Measurements from ENCODE around the gene ARHGAP6. TPM values are rescaled to one million over a fixed set of nuclear protein-coding genes. Genes with fewer than 3 reads are reported as not detected.

ARHGAP6 gene
- total RNA-seq, 1 experiment from 2014 or later, result 0.07 TPM

DNA sequence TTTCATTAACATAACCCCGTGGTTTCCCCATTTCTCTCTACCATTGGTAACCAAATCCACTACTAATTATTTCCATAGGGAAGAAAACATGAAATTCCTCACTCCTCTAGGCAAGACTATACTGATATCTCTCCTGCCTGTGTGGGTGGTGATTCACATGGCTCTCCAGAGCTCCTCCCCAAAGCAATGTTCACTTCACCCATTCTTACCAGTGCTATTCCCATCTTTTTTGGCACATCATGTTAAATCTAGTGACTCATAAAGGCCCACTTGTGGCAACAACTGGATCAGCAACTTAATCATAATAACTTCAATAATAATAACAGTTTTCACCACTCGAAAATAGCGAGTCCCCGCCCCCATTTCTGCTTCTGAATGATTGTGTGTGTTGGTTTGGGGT lies 560.6 kb downstream of the ARHGAP6 start:
- no peak overlapping the region for H3K27ac ChIP-seq (ENCODE audit: insufficient read length, low read depth, low read length)
- H3K79me2 ChIP-seq (ENCODE audit: insufficient read depth, low read length), result no peaks in the 10 kb centered on the region
- Mint-ChIP-seq H3K36me3 (ENCODE audit: insufficient read depth in 1 of 3, low read depth in 3 of 3) (peaks cover 2 to 7% (median 7%) of the 10 kb centered on the region in 3 experiments; a peak in 5 of 7 replicates), H3K27me3 (ENCODE audit: low read depth) (no peaks in the 10 kb centered on the region), H3K27ac (no peak overlapping the region), H3K9me3 (peaks cover 39 to 48% of the 10 kb centered on the region in 2 experiments), H3K4me3 (no peak overlapping the region), H3K4me1 (peaks cover 8 to 12% of the 10 kb centered on the region in 2 experiments; a peak in 2 of 4 replicates)
- WGBS (ENCODE audit: extremely low coverage, insufficient read length, low lambda C conversion rate), result no CpG with 5 or more reads among the region's 4 CpGs
- H4K5ac ChIP-seq (ENCODE audit: insufficient read length, low read depth, low read length), result no peak overlapping the region
- H2BK5ac ChIP-seq (ENCODE audit: insufficient read length, low read length), result no peak overlapping the region
- H3K18ac ChIP-seq (ENCODE audit: insufficient read length, low read depth, low read length), result no peak overlapping the region
- no peak overlapping the region for H3K4me2 ChIP-seq (ENCODE audit: insufficient read depth, insufficient read length, low read length)
- no peak overlapping the region for H3T11ph ChIP-seq (ENCODE audit: low read length)
- H3K9ac ChIP-seq (ENCODE audit: extremely low read depth, insufficient read length, low read length), result no peak overlapping the region
- no peak overlapping the region for H4K8ac ChIP-seq (replicated peaks; ENCODE audit: insufficient read length, low read depth, low read length)
- H3K14ac ChIP-seq (ENCODE audit: insufficient read depth, low read length), result no peak overlapping the region
- H4K91ac ChIP-seq (ENCODE audit: insufficient read length, low read depth, low read length), result no peak overlapping the region
- H3K4me1 ChIP-seq (ENCODE audit: insufficient read depth, low read length), result peaks cover 3% of the 10 kb centered on the region; the same call in 1 of the 2 replicates
- H4K20me1 ChIP-seq (ENCODE audit: control insufficient read depth, insufficient read depth, insufficient read length), result no peaks in the 10 kb centered on the region
- no peak overlapping the region for H2AK5ac ChIP-seq (ENCODE audit: insufficient read length, low read length)
- no peak for DNase-seq
- H3K79me1 ChIP-seq (ENCODE audit: insufficient read depth, low read depth, low read length, poor library complexity, severe bottlenecking), result no peaks in the 10 kb centered on the region
- no peak overlapping the region for H2BK15ac ChIP-seq (ENCODE audit: low read depth, low read length)
- H3K27me3 ChIP-seq (ENCODE audit: insufficient read depth, low read length), result no peaks in the 10 kb centered on the region
- H3K56ac ChIP-seq (ENCODE audit: insufficient read length, low read depth, low read length), result no peak overlapping the region
- no peak overlapping the region for H2BK12ac ChIP-seq (ENCODE audit: insufficient read length, low read depth, low read length)
- no peak overlapping the region for H2BK20ac ChIP-seq (ENCODE audit: low read depth, low read length, poor library complexity, severe bottlenecking)
- TF ChIP-seq, protein P1, sequence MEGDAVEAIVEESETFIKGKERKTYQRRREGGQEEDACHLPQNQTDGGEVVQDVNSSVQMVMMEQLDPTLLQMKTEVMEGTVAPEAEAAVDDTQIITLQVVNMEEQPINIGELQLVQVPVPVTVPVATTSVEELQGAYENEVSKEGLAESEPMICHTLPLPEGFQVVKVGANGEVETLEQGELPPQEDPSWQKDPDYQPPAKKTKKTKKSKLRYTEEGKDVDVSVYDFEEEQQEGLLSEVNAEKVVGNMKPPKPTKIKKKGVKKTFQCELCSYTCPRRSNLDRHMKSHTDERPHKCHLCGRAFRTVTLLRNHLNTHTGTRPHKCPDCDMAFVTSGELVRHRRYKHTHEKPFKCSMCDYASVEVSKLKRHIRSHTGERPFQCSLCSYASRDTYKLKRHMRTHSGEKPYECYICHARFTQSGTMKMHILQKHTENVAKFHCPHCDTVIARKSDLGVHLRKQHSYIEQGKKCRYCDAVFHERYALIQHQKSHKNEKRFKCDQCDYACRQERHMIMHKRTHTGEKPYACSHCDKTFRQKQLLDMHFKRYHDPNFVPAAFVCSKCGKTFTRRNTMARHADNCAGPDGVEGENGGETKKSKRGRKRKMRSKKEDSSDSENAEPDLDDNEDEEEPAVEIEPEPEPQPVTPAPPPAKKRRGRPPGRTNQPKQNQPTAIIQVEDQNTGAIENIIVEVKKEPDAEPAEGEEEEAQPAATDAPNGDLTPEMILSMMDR (conservative IDR thresholded peaks at IDR 0.05), result no peak
- no peak overlapping the region for H3K23ac ChIP-seq (ENCODE audit: insufficient read length, low read depth, low read length)
- H3K23me2 ChIP-seq (ENCODE audit: insufficient read length, low read depth, low read length, poor library complexity, severe bottlenecking), result no peaks in the 10 kb centered on the region
- peaks cover 4% of the 10 kb centered on the region for H3K9me3 ChIP-seq (ENCODE audit: control insufficient read depth, low read depth, low read length)
- H2BK120ac ChIP-seq (ENCODE audit: low read depth, low read length, poor library complexity, severe bottlenecking), result no peak overlapping the region
- no peak overlapping the region for H2AFZ ChIP-seq (ENCODE audit: low read length)
- H3K4ac ChIP-seq (ENCODE audit: low read depth, low read length), result no peak overlapping the region

All from H9 (cell line).